ENCODE measurements around the gene MRTO4.

MRTO4 gene

DNA sequence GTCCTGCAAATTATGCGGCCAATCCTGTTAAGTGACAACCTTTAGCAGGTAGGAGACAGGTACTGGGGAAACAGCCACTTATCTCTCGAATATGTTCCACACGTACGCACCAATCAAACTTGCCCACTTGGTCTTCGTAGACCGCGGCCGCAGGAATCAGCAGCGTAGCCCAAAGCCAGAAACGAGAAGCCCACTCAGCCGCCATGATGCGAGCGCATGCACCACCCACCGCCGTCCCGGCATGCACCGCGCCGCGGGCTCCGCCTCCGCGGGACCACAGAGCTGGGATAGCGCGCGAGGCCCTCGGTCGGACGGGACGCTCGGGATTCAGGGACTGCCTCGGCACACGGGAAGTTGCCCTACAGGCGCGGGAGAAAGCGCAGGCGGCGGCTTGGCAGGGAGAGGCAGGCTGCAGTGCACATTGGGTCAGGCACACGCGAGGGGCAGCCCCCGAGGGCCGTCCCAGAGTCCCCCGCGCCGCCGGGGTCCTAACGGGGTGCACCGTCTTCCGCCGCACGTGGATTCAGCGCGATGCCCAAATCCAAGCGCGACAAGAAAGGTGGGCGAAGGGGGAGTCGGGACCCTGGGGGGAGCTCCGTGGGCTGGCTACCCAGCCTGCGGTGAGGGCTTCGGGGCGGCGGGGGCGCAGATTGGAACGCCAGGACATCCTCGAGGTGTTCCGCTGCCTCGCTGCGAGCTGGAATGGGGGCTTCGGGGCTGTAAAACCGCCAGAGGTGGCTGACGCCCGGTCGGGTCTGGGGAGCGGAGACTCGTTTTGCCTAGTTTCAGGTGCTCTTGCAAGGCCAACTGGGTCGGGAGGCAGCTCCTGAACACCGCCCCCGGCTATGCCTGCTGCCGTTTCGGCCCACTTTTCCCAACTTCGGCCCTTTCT, at the start of gene MRTO4, which contains the start of gene EMC1:
Gene MRTO4, plus strand, starts transcription at position 501 of the 892 bp plus-strand sequence. Its CDS starts 31 bp downstream, at position 532.
Gene EMC1, minus strand, starts transcription at position 220 of the 892 bp plus-strand sequence. Its CDS starts 15 bp downstream, at position 205.
- TF ChIP-seq, protein P1, sequence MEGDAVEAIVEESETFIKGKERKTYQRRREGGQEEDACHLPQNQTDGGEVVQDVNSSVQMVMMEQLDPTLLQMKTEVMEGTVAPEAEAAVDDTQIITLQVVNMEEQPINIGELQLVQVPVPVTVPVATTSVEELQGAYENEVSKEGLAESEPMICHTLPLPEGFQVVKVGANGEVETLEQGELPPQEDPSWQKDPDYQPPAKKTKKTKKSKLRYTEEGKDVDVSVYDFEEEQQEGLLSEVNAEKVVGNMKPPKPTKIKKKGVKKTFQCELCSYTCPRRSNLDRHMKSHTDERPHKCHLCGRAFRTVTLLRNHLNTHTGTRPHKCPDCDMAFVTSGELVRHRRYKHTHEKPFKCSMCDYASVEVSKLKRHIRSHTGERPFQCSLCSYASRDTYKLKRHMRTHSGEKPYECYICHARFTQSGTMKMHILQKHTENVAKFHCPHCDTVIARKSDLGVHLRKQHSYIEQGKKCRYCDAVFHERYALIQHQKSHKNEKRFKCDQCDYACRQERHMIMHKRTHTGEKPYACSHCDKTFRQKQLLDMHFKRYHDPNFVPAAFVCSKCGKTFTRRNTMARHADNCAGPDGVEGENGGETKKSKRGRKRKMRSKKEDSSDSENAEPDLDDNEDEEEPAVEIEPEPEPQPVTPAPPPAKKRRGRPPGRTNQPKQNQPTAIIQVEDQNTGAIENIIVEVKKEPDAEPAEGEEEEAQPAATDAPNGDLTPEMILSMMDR (IDR thresholded peaks at IDR 0.05; ENCODE audit: extremely low read depth, insufficient read depth, missing control alignments), result no peak
- in situ Hi-C loops (cut with MboI; ENCODE audit: low pct_unique_long_range_greater_than_20kb, low sequenced_read_pairs, unreplicated experiment), result no loop called here
- DNase-seq (ENCODE audit: low spot score), result peak; percentile 95

DNA sequence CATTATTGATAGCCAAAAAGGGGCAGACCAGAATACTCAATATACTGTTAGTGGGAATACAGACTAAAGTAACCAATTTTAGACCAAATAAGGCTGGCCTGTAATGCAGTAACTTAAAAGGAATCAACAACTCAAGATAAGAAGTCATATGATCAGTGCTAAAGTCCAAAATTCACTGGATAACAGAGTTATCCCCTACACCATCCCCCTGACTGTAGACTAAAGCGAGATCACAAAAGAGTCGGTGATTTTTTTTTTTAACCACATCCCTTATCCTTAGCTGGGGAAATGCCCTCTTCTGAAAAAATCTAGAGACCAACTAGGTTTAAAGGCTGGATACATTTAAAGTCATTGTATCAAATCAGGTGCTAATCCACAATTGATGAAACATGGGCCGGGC, 49.2 kb upstream of the MRTO4 start:
- DNase-seq (ENCODE audit: low spot score), result no peak
- TF ChIP-seq, protein P1 (IDR thresholded peaks at IDR 0.05; ENCODE audit: extremely low read depth, insufficient read depth, missing control alignments), result no peak
- in situ Hi-C loops (cut with MboI; ENCODE audit: low pct_unique_long_range_greater_than_20kb, low sequenced_read_pairs, unreplicated experiment), result no loop called here

DNA sequence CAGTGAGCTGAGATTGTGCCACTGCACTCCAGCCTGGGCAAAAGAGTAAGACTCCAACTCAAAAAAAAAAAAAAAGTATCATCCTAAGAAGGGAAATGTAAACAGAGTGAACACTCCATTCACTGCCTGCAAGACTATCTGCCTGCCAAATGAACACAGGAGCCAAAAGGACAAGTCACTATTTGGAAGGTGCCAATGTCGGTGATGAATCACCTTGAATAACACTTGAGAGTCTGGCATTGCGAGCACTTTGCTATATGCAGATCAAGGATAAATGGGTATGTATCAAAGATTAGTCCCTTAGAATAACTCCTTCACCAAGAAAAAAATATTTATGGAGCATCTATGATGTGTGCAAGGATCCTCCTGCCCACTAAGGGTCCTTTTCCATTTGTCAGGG, 48.2 kb upstream of the MRTO4 start:
- in situ Hi-C loops (cut with MboI; ENCODE audit: low pct_unique_long_range_greater_than_20kb, low sequenced_read_pairs, unreplicated experiment), result no loop called here
- TF ChIP-seq, protein P1 (IDR thresholded peaks at IDR 0.05; ENCODE audit: extremely low read depth, insufficient read depth, missing control alignments), result no peak
- no peak for DNase-seq (ENCODE audit: low spot score)

DNA sequence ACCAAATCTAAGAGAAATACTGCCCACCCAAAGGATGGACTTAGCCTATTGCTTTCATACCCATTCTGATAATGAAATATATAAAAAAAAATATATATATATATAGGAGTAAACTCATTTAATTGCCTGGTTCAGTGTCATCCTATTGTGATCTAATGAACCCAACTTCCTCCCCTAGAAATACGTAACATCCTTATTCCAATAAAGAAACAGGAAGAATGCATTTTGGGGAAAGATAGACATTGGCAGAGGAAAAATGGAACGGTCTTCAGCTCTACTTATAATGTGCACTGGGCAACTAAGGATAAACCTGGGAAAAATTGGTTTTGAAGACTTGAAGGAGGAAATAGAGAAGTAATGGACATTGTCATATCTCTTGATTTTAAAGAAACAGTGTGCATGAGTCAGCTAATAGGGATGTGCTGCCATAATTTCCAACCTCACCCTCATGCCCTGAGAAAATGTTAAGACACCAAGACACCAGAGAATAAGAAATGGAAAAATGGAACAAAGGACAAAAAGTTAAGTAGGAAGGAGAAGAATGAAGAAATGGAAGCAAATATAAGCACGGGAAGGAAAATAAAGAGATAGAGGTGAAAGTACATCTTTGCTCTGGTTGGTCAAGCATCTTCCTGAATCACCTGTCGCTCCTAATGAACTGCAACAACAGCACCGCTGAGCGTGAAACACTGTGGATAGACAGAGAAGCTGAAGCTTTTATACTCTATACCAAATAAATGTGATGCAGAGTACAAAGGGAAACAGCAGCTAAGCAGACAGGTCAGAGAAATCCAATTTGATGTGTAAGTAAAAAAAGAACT, 46.9 kb upstream of the MRTO4 start:
- DNase-seq (ENCODE audit: low spot score), result no peak
- TF ChIP-seq, protein P1 (IDR thresholded peaks at IDR 0.05; ENCODE audit: extremely low read depth, insufficient read depth, missing control alignments), result no peak
- in situ Hi-C loops (cut with MboI; ENCODE audit: low pct_unique_long_range_greater_than_20kb, low sequenced_read_pairs, unreplicated experiment), result no loop called here

DNA sequence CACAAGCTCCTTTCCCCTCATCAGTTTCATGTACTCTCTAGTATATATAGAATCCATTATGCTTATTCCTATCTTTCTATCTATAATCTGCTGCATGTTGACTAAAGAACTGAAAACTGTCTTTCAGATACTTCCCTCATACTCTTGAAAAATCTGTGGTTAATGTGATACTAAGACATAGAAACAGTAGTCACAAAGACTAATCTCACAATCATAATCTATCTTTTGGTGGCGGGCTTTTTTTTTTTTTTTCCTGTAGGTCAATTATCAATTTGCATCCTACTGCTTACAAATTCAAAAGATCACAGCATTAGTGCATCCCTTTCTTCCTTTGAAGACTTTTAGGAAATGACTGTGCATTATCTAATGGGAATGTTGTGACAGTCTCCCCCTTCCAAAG, 46.2 kb upstream of the MRTO4 start:
- in situ Hi-C loops (cut with MboI; ENCODE audit: low pct_unique_long_range_greater_than_20kb, low sequenced_read_pairs, unreplicated experiment), result no loop called here
- TF ChIP-seq, protein P1 (IDR thresholded peaks at IDR 0.05; ENCODE audit: extremely low read depth, insufficient read depth, missing control alignments), result no peak
- peak; percentile 56 for DNase-seq (ENCODE audit: low spot score)

DNA sequence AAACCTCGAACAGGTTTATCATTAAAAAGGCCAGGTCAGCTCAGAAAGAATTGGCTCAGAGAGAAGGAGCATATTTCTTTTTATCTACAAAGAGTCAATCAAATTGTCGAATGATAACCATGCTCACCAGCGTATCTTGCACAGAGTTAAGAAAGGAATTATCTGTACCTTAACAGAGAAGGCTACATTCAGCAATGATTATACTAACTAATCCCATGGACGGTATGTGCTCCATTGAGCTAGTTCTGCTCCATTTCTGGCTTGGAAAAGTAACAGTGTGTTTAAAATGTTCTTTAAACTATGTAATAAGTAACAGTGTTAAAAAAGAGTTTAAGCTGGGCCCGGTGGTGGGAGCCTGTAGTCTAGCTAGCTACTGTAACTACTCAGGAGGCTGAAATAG, 45.8 kb upstream of the MRTO4 start:
- TF ChIP-seq, protein P1 (IDR thresholded peaks at IDR 0.05; ENCODE audit: extremely low read depth, insufficient read depth, missing control alignments), result no peak
- in situ Hi-C loops (cut with MboI; ENCODE audit: low pct_unique_long_range_greater_than_20kb, low sequenced_read_pairs, unreplicated experiment), result no loop called here
- no peak for DNase-seq (ENCODE audit: low spot score)
